Natural killer cell (primary cell): ENCODE results near the gene RRP1. TPM values are rescaled to one million over a fixed set of nuclear protein-coding genes. Genes with fewer than 3 reads are reported as not detected.

ENCODE experiments used
- ATAC-seq, 3 donors: fragments of 150-1000 bp in 2 of 3; fragments of 200-7000 bp in 1 of 3; cut with Tn5 transposase; 1 replicate in 1 of 3; 2 replicates in 2 of 3; pipeline ENCODE4 v1.10.0; 2021; ENCODE audit warnings: mild to moderate bottlenecking in 2 of 3, moderate library complexity in 2 of 3
- DNase-seq, 2 donors: peaks; one replicate each; pipeline versions ENCODE4 v3.0.0 to v3.0.0-alpha.2; 2013 to 2021; ENCODE audit warnings: mixed read lengths in 1 of 2
- H3K27ac ChIP-seq: one replicate; pipeline ENCODE4 v1.5.1; 2013; ENCODE audit warnings: mild to moderate bottlenecking, low read length
- H3K27me3 ChIP-seq: one replicate; pipeline ENCODE4 v1.6.1; 2013; ENCODE audit warnings: low read length; ENCODE audit not compliant: control insufficient read depth, insufficient read depth
- H3K36me3 ChIP-seq: one replicate; pipeline ENCODE4 v1.6.1; 2013; ENCODE audit warnings: low read length; ENCODE audit not compliant: control insufficient read depth, insufficient read depth
- H3K4me1 ChIP-seq: one replicate; pipeline ENCODE4 v1.6.1; 2013; ENCODE audit warnings: low read length; ENCODE audit not compliant: control insufficient read depth, insufficient read depth
- H3K4me3 ChIP-seq: one replicate; pipeline ENCODE4 v1.5.1; 2013; ENCODE audit warnings: low read length
- H3K9me3 ChIP-seq: one replicate; pipeline ENCODE4 v1.6.1; 2013; ENCODE audit warnings: low read length; ENCODE audit not compliant: control insufficient read depth, insufficient read depth
- H3K27ac Mint-ChIP-seq, 2 donors: one replicate each; pipeline ENCODE4 v1.8.0; 2022; ENCODE audit warnings: mild to moderate bottlenecking in 2 of 2, mixed read lengths in 2 of 2, moderate library complexity in 1 of 2
- H3K27me3 Mint-ChIP-seq, 2 donors: one replicate each; pipeline ENCODE4 v1.8.0; 2022; ENCODE audit warnings: low read depth in 2 of 2, mixed read lengths in 2 of 2
- H3K36me3 Mint-ChIP-seq: one replicate; pipeline ENCODE4 v1.8.0; 2022; ENCODE audit warnings: mixed read lengths
- H3K4me1 Mint-ChIP-seq, 2 donors: one replicate each; pipeline ENCODE4 v1.8.0; 2022; ENCODE audit warnings: mixed read lengths in 2 of 2
- H3K4me3 Mint-ChIP-seq: one replicate; pipeline ENCODE4 v1.8.0; 2022; ENCODE audit warnings: mild to moderate bottlenecking, moderate library complexity, mixed read lengths
- H3K9me3 Mint-ChIP-seq, 2 donors: one replicate each; pipeline ENCODE4 v1.8.0; 2022; ENCODE audit warnings: mixed read lengths in 2 of 2
- CTCF ChIP-seq: fragments of 200-600 bp; IDR thresholded peaks from one replicate; pipeline ENCODE4 v1.8.0; 2022; ENCODE audit warnings: antibody characterized with exemption
- WGBS: methylation state at CpG from one replicate; pipeline ENCODE4 v1.1.7; 2013; ENCODE audit warnings: missing lambda C conversion rate; ENCODE audit not compliant: insufficient coverage; 5-methylcytosine and 5-hydroxymethylcytosine counted together
- intact Hi-C: fragments of 100-400 bp; cut with micrococcal nuclease; formaldehyde crosslinking; loops from one replicate; pipeline ENCODE4 v1.14.2; 2022
- total RNA-seq, 4 donors: library from RNA; stranded (reverse); fragments of 120-200 nt in 1 of 4; gene quantifications; one replicate each; pipeline versions ENCODE4 v1.2.3 to v1.2.4, GENCODE V29; 2013 to 2022

Gene RRP1
- total RNA-seq, 3 donors from 2014 or later (not counting 1 experiment from before 2014, with no cell fraction given) = 15.7 to 24.6 (median 23.7) TPM

- H3K9me3 ChIP-seq = peaks cover 6% of the 10 kb centered on the region
- H3K36me3 ChIP-seq = no peaks in the 10 kb centered on the region
- H3K4me1 ChIP-seq = peaks cover 27% of the 10 kb centered on the region
- H3K4me1 Mint-ChIP-seq = peaks cover 0 to 6% of the 10 kb centered on the region in 2 donors
- TF ChIP-seq CTCF = no peak
- no peaks in the 10 kb centered on the region for H3K27me3 ChIP-seq
- no peak overlapping the region for H3K4me3 Mint-ChIP-seq
- no peak overlapping the region for H3K27ac ChIP-seq
- DNase-seq (no peak), ATAC-seq (no peak)
- no peaks in the 10 kb centered on the region for H3K9me3 Mint-ChIP-seq
- intact Hi-C loops = loop anchor here (10.0 kb wide), 1 partner anchor 668 kb away; no protein-coding TSS in a partner anchor
- WGBS = 82% methylated on average over 14 of the region's 14 CpGs
- no peak overlapping the region for H3K27ac Mint-ChIP-seq
- H3K36me3 Mint-ChIP-seq = no peaks in the 10 kb centered on the region
- H3K27me3 Mint-ChIP-seq = peaks cover 0 to 3% of the 10 kb centered on the region in 2 donors
- no peak overlapping the region for H3K4me3 ChIP-seq
Observed at GRCh38 chr21:43816611-43817071, 27.3 kb downstream of the RRP1 start.

- Histone ChIP-seq H3K36me3 (no peaks in the 10 kb centered on the region), H3K9me3 (peaks cover 6% of the 10 kb centered on the region), H3K27me3 (no peaks in the 10 kb centered on the region), H3K27ac (no peak overlapping the region), H3K4me3 (no peak overlapping the region), H3K4me1 (peaks cover 27% of the 10 kb centered on the region)
- H3K27ac Mint-ChIP-seq = no peak overlapping the region
- H3K4me3 Mint-ChIP-seq = no peak overlapping the region
- no peaks in the 10 kb centered on the region for H3K36me3 Mint-ChIP-seq
- intact Hi-C loops = loop anchor here (10.0 kb wide), 1 partner anchor 667 kb away; no protein-coding TSS in a partner anchor
- ATAC-seq = no peak
- peaks cover 0 to 2% of the 10 kb centered on the region in 2 donors for H3K27me3 Mint-ChIP-seq
- TF ChIP-seq CTCF = no peak
- peaks cover 0 to 6% of the 10 kb centered on the region in 2 donors for H3K4me1 Mint-ChIP-seq
- DNase-seq = no peak
- 80% methylated on average over 29 of the region's 29 CpGs for WGBS
- H3K9me3 Mint-ChIP-seq = no peaks in the 10 kb centered on the region
Observed at GRCh38 chr21:43817157-43818086, 28.0 kb downstream of the RRP1 start.

GRCh38 chr21:43818685-43819084, 29.3 kb downstream of the RRP1 start:
- peaks cover 6% of the 10 kb centered on the region for H3K9me3 ChIP-seq
- no peak overlapping the region for H3K4me3 Mint-ChIP-seq
- no peaks in the 10 kb centered on the region for H3K36me3 ChIP-seq
- no peak overlapping the region for H3K4me3 ChIP-seq
- ATAC-seq (no peak), DNase-seq (no peak)
- no peaks in the 10 kb centered on the region for H3K27me3 Mint-ChIP-seq
- intact Hi-C loops = loop anchor here (10.0 kb wide), 1 partner anchor 666 kb away; no protein-coding TSS in a partner anchor
- H3K9me3 Mint-ChIP-seq = no peaks in the 10 kb centered on the region
- H3K4me1 Mint-ChIP-seq = peaks cover 0 to 6% of the 10 kb centered on the region in 2 donors
- WGBS = 65% methylated on average over 3 of the region's 3 CpGs
- H3K27me3 ChIP-seq = no peaks in the 10 kb centered on the region
- TF ChIP-seq CTCF = no peak
- no peak overlapping the region for H3K27ac Mint-ChIP-seq
- H3K27ac ChIP-seq = no peak overlapping the region
- peaks cover 27% of the 10 kb centered on the region for H3K4me1 ChIP-seq
- H3K36me3 Mint-ChIP-seq = no peaks in the 10 kb centered on the region
